CD4-positive, alpha-beta T cell (primary cell): Measurements from ENCODE around the gene AGMO. TPM values are rescaled to one million over a fixed set of nuclear protein-coding genes. Genes with fewer than 3 reads are reported as not detected.

Experiments used
- ATAC-seq: fragments of 200-7000 bp; cut with Tn5 transposase; one replicate; pipeline ENCODE4 v1.10.0; 2022; ENCODE audit warnings: mild to moderate bottlenecking; ENCODE audit not compliant: poor library complexity
- CTCF ChIA-PET: fragments of 350-600 bp; sonication (Branson Sonifier 250); formaldehyde crosslinking; loops from one replicate; lab custom pipeline; 2021; ENCODE audit warnings: antibody characterized with exemption, inconsistent platforms; lab: Charles Lee
- POLR2A ChIA-PET: fragments of 350-600 bp; sonication (Branson Sonifier 250); formaldehyde crosslinking; loops from one replicate; lab custom pipeline; 2021; ENCODE audit warnings: antibody characterized with exemption, inconsistent platforms; lab: Charles Lee
- DNase-seq, 14 experiments: peaks; one replicate each; pipeline ENCODE4 v3.0.0-alpha.2; 2013 to 2020; ENCODE audit warnings: mixed read lengths in 2 of 14
- H3K27ac ChIP-seq, 2 donors: one replicate each; pipeline versions ENCODE4 v1.5.1 to v1.7.0; 2013; ENCODE audit warnings: low read length in 2 of 2, low read depth in 1 of 2, mild to moderate bottlenecking in 1 of 2
- H3K27me3 ChIP-seq, 2 experiments: 1 replicate in 1 of 2; 2 replicates in 1 of 2; pipeline versions ENCODE4 v1.6.1 to v1.7.0; 2013; ENCODE audit warnings: low read length in 2 of 2, control low read depth in 1 of 2, mild to moderate bottlenecking in 1 of 2, moderate library complexity in 1 of 2; ENCODE audit not compliant: insufficient read depth in 2 of 2, control insufficient read depth in 1 of 2
- H3K36me3 ChIP-seq: one replicate; pipeline ENCODE4 v1.6.1; 2013; ENCODE audit warnings: low read length, control low read depth; ENCODE audit not compliant: insufficient read depth
- H3K4me1 ChIP-seq: one replicate; pipeline ENCODE4 v1.6.1; 2013; ENCODE audit warnings: low read length, control low read depth; ENCODE audit not compliant: insufficient read depth
- H3K4me3 ChIP-seq: one replicate; pipeline ENCODE4 v1.5.1; 2013; ENCODE audit warnings: mild to moderate bottlenecking, low read length, moderate library complexity
- H3K9me3 ChIP-seq, 2 experiments: 1 replicate in 1 of 2; 2 replicates in 1 of 2; pipeline versions ENCODE4 v1.6.1 to v1.7.0; 2013; ENCODE audit warnings: low read length in 2 of 2, mild to moderate bottlenecking in 2 of 2, control low read depth in 1 of 2, moderate library complexity in 1 of 2; ENCODE audit not compliant: control insufficient read depth in 1 of 2, insufficient read depth in 1 of 2
- H3K27ac Mint-ChIP-seq: one replicate; pipeline ENCODE4 v1.8.0; 2020; ENCODE audit warnings: mixed read lengths
- H3K27me3 Mint-ChIP-seq: one replicate; pipeline ENCODE4 v1.8.0; 2021; ENCODE audit warnings: mixed read lengths
- H3K36me3 Mint-ChIP-seq: one replicate; pipeline ENCODE4 v1.8.0; 2021; ENCODE audit warnings: low read depth, mixed read lengths
- H3K4me1 Mint-ChIP-seq: one replicate; pipeline ENCODE4 v1.8.0; 2021; ENCODE audit warnings: low read depth, mixed read lengths
- H3K4me3 Mint-ChIP-seq: one replicate; pipeline ENCODE4 v1.8.0; 2020; ENCODE audit warnings: mild to moderate bottlenecking, mixed read lengths
- H3K9me3 Mint-ChIP-seq: one replicate; pipeline ENCODE4 v1.8.0; 2020; ENCODE audit warnings: mixed read lengths
- CTCF ChIP-seq: fragments of 200-600 bp; IDR thresholded peaks from one replicate; pipeline ENCODE4 v1.8.0; 2022; ENCODE audit warnings: antibody characterized with exemption, mild to moderate bottlenecking
- intact Hi-C, 2 experiments: fragments of 100-400 bp; cut with DNase I in 1 of 2; cut with micrococcal nuclease in 1 of 2; formaldehyde crosslinking; loops; one replicate each; pipeline versions ENCODE4 v1.15.1 to v1.9.0; 2023 to 2025; cut with DNase I, micrococcal nuclease
- total RNA-seq, 174 experiments: library from RNA in 2 of 174; stranded (reverse) in 2 of 174; gene quantifications; one replicate each; pipeline ENCODE4 v1.2.3 and lab custom pipeline; 2021 to 2026

The AGMO gene
- total RNA-seq, 2 experiments from 2014 or later, result not detected

GRCh38 chr7:15603124-15603523 is 41.3 kb upstream of the AGMO start:
- intact Hi-C loops, result no loop called here
- ChIA-PET CTCF (no interaction called here), POLR2A (no interaction called here)
- Histone ChIP-seq H3K4me1 (no peaks in the 10 kb centered on the region), H3K27ac (no peak overlapping the region), H3K27me3 (no peaks in the 10 kb centered on the region), H3K36me3 (no peaks in the 10 kb centered on the region), H3K4me3 (no peak overlapping the region), H3K9me3 (peaks cover 0 to 17% of the 10 kb centered on the region in 2 experiments)
- no peak for TF ChIP-seq CTCF
- no peak overlapping the region for H3K4me3 Mint-ChIP-seq
- ATAC-seq, result no peak
- no peaks in the 10 kb centered on the region for H3K36me3 Mint-ChIP-seq
- H3K4me1 Mint-ChIP-seq, result no peaks in the 10 kb centered on the region
- H3K27ac Mint-ChIP-seq, result no peak overlapping the region
- DNase-seq, result no peak
- H3K27me3 Mint-ChIP-seq, result no peaks in the 10 kb centered on the region
- H3K9me3 Mint-ChIP-seq, result no peaks in the 10 kb centered on the region

GRCh38 chr7:15602236-15602635 is 40.4 kb upstream of the AGMO start:
- no peak for ATAC-seq
- no peak overlapping the region for H3K27ac Mint-ChIP-seq
- intact Hi-C loops, result no loop called here
- H3K27ac ChIP-seq, result no peak overlapping the region
- ChIA-PET CTCF (no interaction called here), POLR2A (no interaction called here)
- H3K4me1 Mint-ChIP-seq, result no peaks in the 10 kb centered on the region
- peaks cover 0 to 17% of the 10 kb centered on the region in 2 experiments for H3K9me3 ChIP-seq
- no peaks in the 10 kb centered on the region for H3K27me3 ChIP-seq
- H3K4me3 ChIP-seq, result no peak overlapping the region
- no peak for TF ChIP-seq CTCF
- no peaks in the 10 kb centered on the region for H3K36me3 Mint-ChIP-seq
- no peaks in the 10 kb centered on the region for H3K36me3 ChIP-seq
- H3K4me3 Mint-ChIP-seq, result no peak overlapping the region
- no peaks in the 10 kb centered on the region for H3K4me1 ChIP-seq
- H3K27me3 Mint-ChIP-seq, result no peaks in the 10 kb centered on the region
- DNase-seq, result no peak
- no peaks in the 10 kb centered on the region for H3K9me3 Mint-ChIP-seq

GRCh38 chr7:15601175-15601574 is 39.4 kb upstream of the AGMO start:
- POLR2A ChIA-PET, result no interaction called here
- H3K36me3 Mint-ChIP-seq, result no peaks in the 10 kb centered on the region
- H3K4me1 Mint-ChIP-seq, result no peaks in the 10 kb centered on the region
- intact Hi-C loops, result no loop called here
- no peak overlapping the region for H3K4me3 Mint-ChIP-seq
- no peaks in the 10 kb centered on the region for H3K36me3 ChIP-seq
- peaks cover 0 to 17% of the 10 kb centered on the region in 2 experiments for H3K9me3 ChIP-seq
- no peak for ATAC-seq
- H3K27me3 Mint-ChIP-seq, result no peaks in the 10 kb centered on the region
- H3K27me3 ChIP-seq, result no peaks in the 10 kb centered on the region
- no peak for TF ChIP-seq CTCF
- H3K4me3 ChIP-seq, result no peak overlapping the region
- H3K27ac ChIP-seq, result no peak overlapping the region
- H3K27ac Mint-ChIP-seq, result no peak overlapping the region
- H3K4me1 ChIP-seq, result no peaks in the 10 kb centered on the region
- no peak for DNase-seq
- CTCF ChIA-PET, result no interaction called here
- peaks cover 5% of the 10 kb centered on the region for H3K9me3 Mint-ChIP-seq
